PC-3 (cell line): ENCODE measurements around the gene PACSIN2.
"Not testable (repeated sequence)": the region's sequence is repeated elsewhere in the genome, so short reads cannot be mapped to it uniquely, and the experiment has no call there.

Experiments used
- EZH2 ChIP-seq: fragments of 300-600 bp; sonication (generic); IDR thresholded peaks from one replicate; pipeline ENCODE4 v1.6.1; 2017; ENCODE audit warnings: antibody characterized with exemption, mild to moderate bottlenecking, low read length; ENCODE audit not compliant: unreplicated experiment
- EZH2phosphoT487 ChIP-seq: fragments of 300-600 bp; sonication (generic); IDR thresholded peaks from 2 replicates; pipeline ENCODE4 v1.6.1; 2018; ENCODE audit warnings: mild to moderate bottlenecking, antibody characterized with exemption, low read length, borderline replicate concordance

DNA sequence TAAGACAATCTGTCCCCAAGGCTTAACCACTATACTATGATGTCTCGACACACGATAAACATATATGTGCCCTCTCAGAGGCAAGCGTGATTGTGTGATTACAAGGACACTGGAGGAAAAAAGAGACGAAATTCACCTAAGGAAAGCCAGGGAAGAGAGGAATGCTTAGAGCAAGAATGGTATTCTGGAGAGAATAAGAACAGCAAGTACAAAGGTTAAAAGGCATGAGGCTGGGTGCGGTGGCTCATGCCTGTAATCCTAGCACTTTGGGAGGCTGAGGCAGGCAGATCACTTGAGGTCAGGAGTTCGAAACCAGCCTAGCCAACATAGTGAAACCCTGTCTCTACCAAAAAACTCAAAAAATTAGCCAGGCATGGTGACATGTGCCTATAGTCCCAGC is 61.2 kb downstream of the PACSIN2 start:
- not testable (repeated sequence) for TF ChIP-seq EZH2phosphoT487, EZH2
